HG02610 (cell line): ENCODE data around the gene BTBD18.
"Not testable (repeated sequence)": the region's sequence is repeated elsewhere in the genome, so short reads cannot be mapped to it uniquely, and the experiment has no call there.

Source experiments
- ATAC-seq: cut with Tn5 transposase; IDR thresholded peaks from one replicate; pipeline ENCODE4 v1.9.1; 2021; ENCODE audit warnings: mild to moderate bottlenecking, moderate library complexity; ENCODE audit not compliant: unreplicated experiment

The BTBD18 gene

GRCh38 chr11:57735619-57736298 lies 15.9 kb downstream of the BTBD18 start:
- ATAC-seq, result no peak

- no peak for ATAC-seq
These were observed 19.0 kb downstream of the BTBD18 start for GRCh38 chr11:57732661-57733060.

- ATAC-seq, result no peak
These were observed 22.1 kb downstream of the BTBD18 start for GRCh38 chr11:57729479-57729878.

DNA sequence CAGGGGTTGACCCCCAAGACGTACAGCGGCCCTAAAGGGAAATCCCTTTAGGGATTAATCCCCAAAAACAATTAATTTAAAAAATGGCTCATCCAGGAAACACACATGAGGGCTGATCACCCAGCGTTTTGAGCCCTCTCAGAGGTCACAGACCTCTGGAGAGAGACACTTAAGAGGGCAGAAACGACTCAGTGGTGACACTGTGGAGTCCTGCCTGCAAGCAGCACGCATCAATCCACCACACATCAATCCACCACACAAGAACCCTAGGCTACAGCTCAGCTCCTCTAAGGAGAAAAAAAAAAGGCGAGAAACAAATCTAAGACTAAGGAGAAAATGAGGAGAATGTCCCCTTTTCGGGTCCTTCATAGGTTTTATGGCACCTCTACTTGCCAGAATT lies 22.8 kb downstream of the BTBD18 start:
- ATAC-seq, result no peak

- no peak for ATAC-seq
These were observed 24.4 kb downstream of the BTBD18 start for GRCh38 chr11:57727185-57727584.

DNA sequence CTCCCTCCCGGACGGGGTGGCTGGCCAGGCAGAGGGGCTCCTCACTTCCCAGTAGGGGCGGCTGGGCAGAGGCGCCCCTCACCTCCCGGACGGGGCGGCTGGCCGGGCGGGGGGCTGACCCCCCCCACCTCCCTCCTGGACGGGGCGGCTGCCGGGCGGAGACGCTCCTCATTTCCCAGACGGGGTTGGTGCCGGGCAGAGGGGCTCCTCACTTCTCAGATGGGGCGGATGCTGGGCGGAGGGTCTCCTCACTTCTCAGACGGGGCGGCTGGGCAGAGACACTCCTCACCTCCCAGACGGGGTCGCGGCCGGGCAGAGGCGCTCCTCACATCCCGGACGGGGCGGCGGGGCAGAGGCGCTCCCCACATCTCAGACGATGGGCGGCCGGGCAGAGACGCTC lies 34.9 kb downstream of the BTBD18 start:
- ATAC-seq, result not testable (repeated sequence)

DNA sequence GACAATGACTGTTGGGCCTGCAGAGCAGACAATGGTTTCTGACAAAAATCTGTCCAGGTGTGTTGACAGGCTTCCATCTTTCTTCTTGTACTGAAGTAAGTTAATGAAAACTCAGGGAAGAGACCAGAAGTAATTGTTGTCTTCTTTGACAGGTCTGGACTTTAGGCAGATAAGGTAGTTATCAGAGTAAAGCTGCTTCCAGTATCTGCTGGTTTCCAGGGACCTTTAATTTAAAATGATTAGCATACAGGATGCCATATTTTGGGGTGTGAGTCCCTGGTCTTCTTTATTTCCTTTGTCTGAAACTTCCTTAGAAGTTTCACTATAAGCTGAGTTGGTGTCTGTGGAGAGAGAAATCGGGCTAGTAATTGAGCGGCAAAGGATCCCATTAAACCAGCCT lies 37.8 kb downstream of the BTBD18 start:
- ATAC-seq, result no peak

DNA sequence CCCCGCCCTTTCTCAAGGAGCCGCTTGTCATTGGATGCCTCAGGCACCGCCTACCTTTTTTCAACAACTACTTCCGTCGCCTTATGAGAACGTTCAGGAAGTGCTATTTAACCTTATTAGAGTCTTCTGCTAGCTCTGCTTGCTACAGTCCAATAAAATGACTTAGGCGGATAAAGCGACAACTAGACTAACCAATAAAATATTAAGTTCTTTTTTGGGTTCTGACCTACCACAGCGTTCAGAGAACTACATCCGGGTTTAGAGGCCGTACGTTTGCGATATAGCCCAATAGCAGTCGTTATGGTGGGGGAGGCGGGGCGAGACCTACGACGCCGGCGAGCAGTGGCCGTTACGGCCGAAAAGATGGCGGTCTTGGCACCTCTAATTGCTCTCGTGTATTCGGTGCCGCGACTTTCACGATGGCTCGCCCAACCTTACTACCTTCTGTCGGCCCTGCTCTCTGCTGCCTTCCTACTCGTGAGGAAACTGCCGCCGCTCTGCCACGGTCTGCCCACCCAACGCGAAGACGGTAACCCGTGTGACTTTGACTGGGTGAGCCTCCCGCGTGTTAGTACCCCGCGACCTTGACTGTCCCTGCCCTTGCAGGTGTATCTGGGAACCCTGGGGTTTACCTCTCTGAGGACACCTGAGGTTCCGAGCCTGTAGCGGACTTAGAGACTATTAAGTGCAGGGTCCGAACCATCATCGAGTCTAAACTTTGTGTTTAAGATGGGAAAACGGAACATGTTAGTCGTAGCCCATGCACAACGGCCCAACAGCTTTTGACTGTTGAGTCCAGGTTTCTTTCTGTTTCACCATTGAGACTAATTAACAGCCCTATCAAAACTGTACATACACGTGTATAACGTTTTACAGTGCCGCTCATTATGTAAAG lies 39.1 kb downstream of the BTBD18 start, which contains the start of gene TMX2:
TSS of gene TMX2 (plus strand) at position 338 of the 895 bp plus-strand sequence. CDS start at position 364, 26 bp downstream.
- peak; percentile 95 for ATAC-seq

DNA sequence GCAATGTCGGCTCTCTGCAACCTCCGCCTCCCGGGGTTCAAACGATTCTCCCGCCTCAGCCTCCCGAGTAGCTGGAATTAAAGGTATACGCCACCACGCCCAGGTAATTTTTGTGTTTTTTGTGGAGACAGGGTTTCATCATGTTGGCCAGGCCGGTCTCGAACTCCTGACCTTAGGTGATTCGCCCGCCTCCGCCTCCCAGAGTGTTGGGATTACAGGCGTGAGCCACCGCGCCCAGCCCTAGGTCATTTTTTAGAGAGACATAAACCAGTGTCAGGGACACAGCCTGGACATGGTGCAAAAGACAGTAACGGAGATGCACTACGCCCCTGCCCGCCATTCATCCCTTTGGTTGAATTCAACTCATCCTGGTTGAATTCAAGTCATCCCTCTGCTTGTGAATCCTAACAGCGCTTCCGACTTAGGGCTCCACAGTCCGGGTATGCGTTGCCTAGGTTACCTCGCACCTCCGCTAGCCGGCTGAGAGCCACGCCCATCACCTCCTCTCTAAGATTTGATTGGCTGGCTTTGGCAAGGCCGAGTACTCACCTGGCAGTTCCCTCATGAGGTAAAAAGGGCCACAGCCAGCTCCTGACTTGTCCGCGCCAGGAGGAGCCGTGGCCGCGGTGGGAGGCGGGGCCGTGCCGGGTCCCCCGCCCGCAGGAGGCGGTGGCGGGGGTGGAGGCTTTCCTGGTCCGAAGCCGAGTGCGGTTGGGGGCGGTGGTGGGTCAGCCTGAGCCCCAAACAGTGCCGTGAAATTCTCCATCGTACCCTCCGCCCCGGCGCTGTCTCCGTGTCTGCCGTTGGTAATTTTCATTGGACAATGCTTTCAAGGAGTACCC lies 40.0 kb downstream of the BTBD18 start, which contains the start of gene MED19:
TSS of gene MED19 (minus strand) at position 802 of the 842 bp plus-strand sequence. CDS start at position 766, 36 bp downstream.
- peak; percentile 43 for ATAC-seq

DNA sequence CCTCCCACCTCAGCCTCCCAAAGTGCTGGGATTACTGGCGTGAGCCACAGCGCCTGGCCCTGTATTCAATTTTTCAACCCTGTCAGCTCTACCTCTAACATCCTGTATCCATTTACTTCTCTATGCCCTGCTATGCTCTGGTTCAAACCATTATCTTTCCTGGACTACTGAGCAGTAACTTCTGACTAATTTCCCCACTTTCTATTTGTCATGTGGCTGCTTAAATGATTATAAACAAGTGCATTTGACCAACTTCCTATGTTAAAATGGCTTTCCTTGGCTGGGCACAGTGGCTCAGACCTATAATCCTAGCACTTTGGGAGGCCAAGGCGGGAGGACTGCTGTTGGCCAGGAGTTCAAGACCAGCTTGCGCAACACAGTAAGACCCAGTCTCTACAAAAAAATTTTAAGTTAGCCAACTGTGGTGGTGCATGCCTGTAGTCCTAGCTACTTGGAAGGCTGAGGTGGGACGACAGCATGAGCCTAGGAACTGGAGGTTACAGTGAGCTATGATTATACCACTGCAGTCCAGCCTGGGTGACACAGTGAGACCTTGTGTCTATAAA lies 41.7 kb downstream of the BTBD18 start:
- no peak for ATAC-seq

GRCh38 chr11:57705432-57705831 lies 46.2 kb downstream of the BTBD18 start:
- not testable (repeated sequence) for ATAC-seq

- ATAC-seq, result no peak
These were observed 46.7 kb downstream of the BTBD18 start for GRCh38 chr11:57704932-57705331.

DNA sequence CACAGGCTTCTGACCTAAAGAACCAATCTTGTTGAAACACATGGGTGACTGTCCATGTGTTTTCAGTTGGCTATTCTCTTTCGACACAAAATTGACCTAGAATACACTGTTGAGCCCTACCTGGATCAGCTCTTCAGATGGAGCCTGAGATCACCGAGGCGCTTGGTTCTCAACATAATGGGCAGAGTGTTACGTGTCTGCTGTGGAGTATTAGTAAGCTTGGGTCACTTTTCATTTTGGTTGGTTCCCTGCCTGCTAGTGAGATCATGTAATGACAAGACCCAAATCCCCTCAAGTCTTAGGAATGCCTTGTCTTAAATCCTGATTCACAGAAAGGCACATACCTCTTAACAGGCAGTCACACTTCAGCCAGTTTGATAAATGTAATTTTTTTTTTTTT lies 48.3 kb downstream of the BTBD18 start:
- ATAC-seq, result no peak

DNA sequence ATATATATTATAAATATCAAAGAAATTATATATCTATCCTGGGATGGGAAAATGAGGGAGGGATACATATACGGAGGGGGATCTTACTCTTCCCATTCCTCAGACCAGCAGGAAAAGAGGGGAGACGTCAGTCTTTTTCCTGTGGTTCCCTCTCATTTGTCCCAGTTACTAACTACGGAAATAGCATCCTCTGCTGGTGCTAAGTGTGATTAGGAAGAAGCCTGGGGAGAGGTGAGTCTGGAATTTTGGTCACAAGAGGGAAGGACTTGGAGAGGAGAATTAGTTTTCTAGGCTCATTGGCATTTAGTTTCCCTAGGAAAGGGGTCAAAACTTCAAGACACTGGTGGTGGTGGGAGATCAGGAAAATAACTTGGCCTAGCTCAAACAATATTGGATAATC lies 51.2 kb downstream of the BTBD18 start:
- ATAC-seq, result no peak

DNA sequence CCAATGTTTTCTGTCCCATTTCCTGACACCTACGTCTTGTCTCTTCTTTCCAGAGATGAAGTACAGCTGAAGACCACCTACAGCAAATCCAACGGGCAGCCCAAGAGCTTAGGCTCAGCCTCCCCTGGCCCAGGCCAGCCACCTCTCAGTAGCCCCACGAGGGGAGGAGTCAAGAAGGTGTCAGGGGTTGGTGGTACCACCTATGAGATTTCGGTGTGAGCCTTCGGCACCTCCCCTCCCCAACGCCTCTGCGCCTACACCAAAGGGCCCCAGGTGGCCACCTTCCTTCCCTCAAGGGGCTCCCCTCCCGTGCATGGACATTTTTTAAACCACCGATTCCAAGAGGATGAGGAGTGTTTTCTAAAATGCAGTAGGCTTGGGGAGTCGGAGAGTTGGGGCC lies 51.8 kb downstream of the BTBD18 start:
- no peak for ATAC-seq

DNA sequence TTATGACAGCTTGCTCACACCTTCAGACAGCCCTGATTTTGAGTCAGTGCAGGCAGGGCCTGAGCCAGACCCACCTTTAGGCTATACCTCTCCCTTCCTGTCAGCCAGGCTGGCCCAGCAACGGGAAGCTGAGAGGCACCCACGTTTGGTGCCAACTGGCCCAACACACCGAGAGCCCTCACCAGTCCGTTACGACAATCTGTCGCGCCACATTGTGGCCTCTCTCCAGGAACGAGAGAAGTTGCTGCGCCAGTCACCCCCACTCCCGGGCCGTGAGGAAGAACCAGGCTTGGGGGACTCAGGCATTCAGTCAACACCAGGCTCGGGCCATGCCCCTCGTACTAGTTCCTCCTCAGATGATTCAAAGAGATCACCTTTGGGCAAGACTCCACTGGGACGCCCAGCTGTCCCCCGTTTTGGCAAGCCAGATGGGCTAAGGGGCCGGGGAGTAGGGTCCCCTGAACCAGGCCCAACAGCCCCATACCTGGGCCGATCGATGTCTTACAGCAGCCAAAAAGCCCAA lies 52.7 kb downstream of the BTBD18 start:
- no peak for ATAC-seq
